NT2/D1 (cell line): Measurements from ENCODE around the gene PIK3R6.

Source experiments
- DNase-seq: peaks from one replicate; pipeline ENCODE4 v3.0.0-alpha.2; 2011; ENCODE audit warnings: low read depth, low spot score
- H3K27me3 ChIP-seq: 2 replicates; pipeline ENCODE4 v1.6.0; 2011; ENCODE audit warnings: mild to moderate bottlenecking; ENCODE audit not compliant: insufficient read length, insufficient read depth
- H3K36me3 ChIP-seq: 2 replicates; pipeline ENCODE4 v1.6.1; 2011; ENCODE audit warnings: mild to moderate bottlenecking, low read length, mixed read lengths; ENCODE audit not compliant: insufficient read depth, insufficient read length
- H3K4me1 ChIP-seq: 2 replicates; pipeline ENCODE4 v1.5.1; 2011; ENCODE audit not compliant: insufficient read depth, insufficient read length
- H3K4me3 ChIP-seq: 2 replicates; pipeline ENCODE4 v1.5.1; 2011; ENCODE audit warnings: low read depth; ENCODE audit not compliant: insufficient read length
- H3K9ac ChIP-seq: 2 replicates; pipeline ENCODE4 v1.6.0; 2011; ENCODE audit warnings: low read depth; ENCODE audit not compliant: insufficient read length
- H3K9me3 ChIP-seq: 2 replicates; pipeline ENCODE4 v1.5.1; 2011; ENCODE audit warnings: mild to moderate bottlenecking, low read length; ENCODE audit not compliant: insufficient read depth
- SUZ12 ChIP-seq: IDR thresholded peaks from 2 replicates; pipeline ENCODE4 v1.6.1; 2011; ENCODE audit not compliant: insufficient read length, insufficient read depth; ENCODE audit errors: extremely low read depth
- YY1 ChIP-seq: IDR thresholded peaks from 2 replicates; pipeline ENCODE4 v1.6.1; 2011; ENCODE audit not compliant: insufficient read length, insufficient read depth
- ZNF274 ChIP-seq: IDR thresholded peaks from 2 replicates; pipeline ENCODE4 v1.6.1; 2011; ENCODE audit warnings: mild to moderate bottlenecking, low read depth, low read length

Gene PIK3R6

GRCh38 chr17:8776248-8776647 lies 91.2 kb downstream of the PIK3R6 start:
- Histone ChIP-seq H3K4me1 (no peaks in the 10 kb centered on the region), H3K27me3 (no peaks in the 10 kb centered on the region), H3K36me3 (no peaks in the 10 kb centered on the region), H3K9me3 (no peaks in the 10 kb centered on the region), H3K9ac (no peak overlapping the region), H3K4me3 (no peak overlapping the region)
- TF ChIP-seq YY1, result no peak
- TF ChIP-seq ZNF274, result no peak
- TF ChIP-seq SUZ12, result no peak
- DNase-seq, result no peak

DNA sequence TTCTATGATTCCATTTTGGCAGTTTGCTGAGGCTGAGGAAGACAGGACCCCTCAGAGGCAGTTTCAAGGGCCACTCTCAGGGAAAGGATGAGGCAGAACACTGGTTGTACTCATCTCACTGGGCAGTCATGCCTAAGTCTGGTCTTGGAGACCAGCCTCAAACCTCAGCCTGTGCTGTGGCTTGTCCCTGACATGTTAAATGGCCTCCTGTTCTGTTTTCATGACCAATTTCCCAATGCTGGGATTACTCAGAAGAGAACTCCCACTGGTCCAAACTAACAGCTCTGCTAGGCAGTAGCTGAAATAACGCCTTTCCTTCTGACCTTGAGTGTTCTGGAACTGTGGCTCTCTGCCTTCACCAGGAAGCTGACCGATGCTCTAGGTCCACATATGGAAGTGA lies 100.7 kb downstream of the PIK3R6 start:
- Histone ChIP-seq H3K36me3 (no peaks in the 10 kb centered on the region), H3K27me3 (no peaks in the 10 kb centered on the region), H3K4me1 (no peaks in the 10 kb centered on the region), H3K9me3 (peaks cover 4% of the 10 kb centered on the region; the same call in 1 of the 2 replicates), H3K4me3 (no peak overlapping the region), H3K9ac (no peak overlapping the region)
- no peak for TF ChIP-seq YY1
- DNase-seq, result no peak

- no peak overlapping the region for H3K4me3 ChIP-seq
- DNase-seq, result no peak
- no peaks in the 10 kb centered on the region for H3K36me3 ChIP-seq
- no peaks in the 10 kb centered on the region for H3K4me1 ChIP-seq
- H3K9me3 ChIP-seq, result peaks cover 5% of the 10 kb centered on the region; the same call in 1 of the 2 replicates
- H3K9ac ChIP-seq, result no peak overlapping the region
- TF ChIP-seq SUZ12 (no peak), YY1 (no peak), ZNF274 (no peak)
- H3K27me3 ChIP-seq, result no peaks in the 10 kb centered on the region
Measured at GRCh38 chr17:8762012-8762411, 105.5 kb downstream of the PIK3R6 start.

- Histone ChIP-seq H3K4me3 (no peak within 1 kb of the TSS), H3K9me3 (peaks cover 5% of the 10 kb centered on the region; the same call in 1 of the 2 replicates), H3K4me1 (no peaks in the 10 kb centered on the region)
Measured at GRCh38 chr17:8758137-8758596, 109.3 kb downstream of the PIK3R6 start, which contains the start of gene SPDYE4. Gene SPDYE4, minus strand, starts transcription at chr17:8758546. Its CDS starts 164 bp downstream, at chr17:8758382.

GRCh38 chr17:8757189-8757588 lies 110.3 kb downstream of the PIK3R6 start:
- Histone ChIP-seq H3K9me3 (0 out of 2 replicates have a peak, but pooled peaks cover 5% of the 10 kb centered on the region), H3K36me3 (no peaks in the 10 kb centered on the region), H3K4me1 (no peaks in the 10 kb centered on the region), H3K4me3 (no peak overlapping the region), H3K9ac (no peak overlapping the region), H3K27me3 (no peaks in the 10 kb centered on the region)
- TF ChIP-seq YY1, result no peak
- TF ChIP-seq SUZ12, result no peak
- no peak for TF ChIP-seq ZNF274
- no peak for DNase-seq

More at GRCh38 chr17:8758137-8758596, 109.3 kb downstream of the PIK3R6 start, which contains the start of gene SPDYE4:
- Histone ChIP-seq H3K9ac (no peak within 1 kb of the TSS), H3K36me3 (no peaks in the 10 kb centered on the region), H3K27me3 (no peaks in the 10 kb centered on the region)
- TF ChIP-seq ZNF274, result no peak
- no peak for TF ChIP-seq YY1
- no peak for TF ChIP-seq SUZ12
- no peak for DNase-seq

- H3K27me3 ChIP-seq, result no peaks in the 10 kb centered on the region
- TF ChIP-seq YY1 (no peak), ZNF274 (no peak), SUZ12 (no peak)
- H3K9me3 ChIP-seq, result no peaks in the 10 kb centered on the region
- no peak overlapping the region for H3K4me3 ChIP-seq
- H3K36me3 ChIP-seq, result no peaks in the 10 kb centered on the region
- DNase-seq, result no peak
- H3K9ac ChIP-seq, result no peak overlapping the region
- no peaks in the 10 kb centered on the region for H3K4me1 ChIP-seq
Measured at GRCh38 chr17:8755590-8756255, 111.8 kb downstream of the PIK3R6 start.

- Histone ChIP-seq H3K4me3 (no peak overlapping the region), H3K36me3 (no peaks in the 10 kb centered on the region), H3K27me3 (no peaks in the 10 kb centered on the region), H3K4me1 (no peaks in the 10 kb centered on the region), H3K9ac (no peak overlapping the region), H3K9me3 (no peaks in the 10 kb centered on the region)
- TF ChIP-seq ZNF274 (no peak), SUZ12 (no peak), YY1 (no peak)
- no peak for DNase-seq
Measured at GRCh38 chr17:8754890-8755289, 112.6 kb downstream of the PIK3R6 start.

DNA sequence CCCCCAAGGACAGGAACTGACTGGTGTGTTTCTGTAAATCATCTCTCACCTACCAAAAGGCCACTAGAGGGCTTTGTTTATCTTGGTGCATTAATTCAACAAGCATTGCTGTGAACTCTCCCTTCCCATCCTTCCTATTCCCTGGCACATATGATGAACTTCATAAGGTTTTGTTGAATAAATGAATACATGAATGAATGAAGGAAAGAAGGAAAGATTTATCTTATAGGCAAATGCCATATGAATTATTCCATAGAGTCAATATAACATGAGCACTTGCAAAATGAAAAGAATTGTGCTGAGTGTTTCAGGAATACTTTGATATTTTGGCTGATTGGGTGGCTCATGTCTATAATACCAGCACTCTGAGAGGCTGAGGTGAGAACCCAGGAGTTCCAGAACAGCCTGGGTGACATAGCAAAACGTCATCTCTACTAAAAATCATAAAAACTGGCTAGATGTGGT lies 113.5 kb downstream of the PIK3R6 start:
- no peaks in the 10 kb centered on the region for H3K4me1 ChIP-seq
- TF ChIP-seq YY1 (no peak), SUZ12 (no peak), ZNF274 (no peak)
- DNase-seq, result no peak

More for the DNA sequence above, 113.5 kb downstream of the PIK3R6 start:
- no peak overlapping the region for H3K9ac ChIP-seq
- no peaks in the 10 kb centered on the region for H3K27me3 ChIP-seq
- H3K9me3 ChIP-seq, result no peaks in the 10 kb centered on the region
- H3K36me3 ChIP-seq, result no peaks in the 10 kb centered on the region
- H3K4me3 ChIP-seq, result no peak overlapping the region
